Fibroblast of skin of abdomen (primary cell): ENCODE measurements around the gene TTC29. TPM values are rescaled to one million over a fixed set of nuclear protein-coding genes. Genes with fewer than 3 reads are reported as not detected.

ENCODE experiments used
- DNase-seq: peaks from one replicate; pipeline ENCODE4 v3.0.0-alpha.2; 2013
- polyA plus RNA-seq, 2 experiments: library from polyadenylated mRNA; unstranded; fragments of 120-200 nt; gene quantifications; one replicate each; pipeline ENCODE4 v1.2.1, GENCODE V29; 2013; ENCODE audit not compliant: insufficient read length in 2 of 2

Gene TTC29
- not detected for polyA plus RNA-seq (2013, experiment 1 of 2; ENCODE audit: insufficient read length)
- polyA plus RNA-seq (2013, experiment 2 of 2; ENCODE audit: insufficient read length) = not detected

- peak; percentile 85 for DNase-seq
Measured at GRCh38 chr4:146945556-146946374, at the start of gene TTC29. TTC29 (minus strand) TSS chr4:146945864; CDS start chr4:146939895, 5,969 bp downstream.

- DNase-seq = peak; percentile 55
Measured at GRCh38 chr4:146981651-146982050, 36.0 kb upstream of the TTC29 start.

- peak; percentile 19 for DNase-seq
Measured at GRCh38 chr4:146978641-146979040, 33.0 kb upstream of the TTC29 start.

GRCh38 chr4:146976145-146976544 is 30.5 kb upstream of the TTC29 start:
- DNase-seq = no peak

- no peak for DNase-seq
Measured at GRCh38 chr4:146975527-146975926, 29.9 kb upstream of the TTC29 start.

- no peak for DNase-seq
Measured at GRCh38 chr4:146975036-146975435, 29.4 kb upstream of the TTC29 start.

- DNase-seq = no peak
Measured at GRCh38 chr4:146972036-146972435, 26.4 kb upstream of the TTC29 start.

- no peak for DNase-seq
Measured at GRCh38 chr4:146969126-146969525, 23.5 kb upstream of the TTC29 start.

- DNase-seq = no peak
Measured at GRCh38 chr4:146960634-146961033, 15.0 kb upstream of the TTC29 start.

GRCh38 chr4:146959692-146960091 is 14.0 kb upstream of the TTC29 start:
- DNase-seq = peak; percentile 15

- DNase-seq = peak; percentile 92
Measured at GRCh38 chr4:146957237-146957636, 11.6 kb upstream of the TTC29 start.

GRCh38 chr4:146952896-146953295 is 7.2 kb upstream of the TTC29 start:
- DNase-seq = no peak

- DNase-seq = no peak
Measured at GRCh38 chr4:146949559-146949958, 3.9 kb upstream of the TTC29 start.

- DNase-seq = no peak
Measured at GRCh38 chr4:146943691-146944375, 1.8 kb downstream of the TTC29 start.

- no peak for DNase-seq
Measured at GRCh38 chr4:146932116-146932515, 13.5 kb downstream of the TTC29 start.

- no peak for DNase-seq
Measured at GRCh38 chr4:146930673-146931072, 15.0 kb downstream of the TTC29 start.

GRCh38 chr4:146927695-146928094 is 18.0 kb downstream of the TTC29 start:
- DNase-seq = no peak

- peak; percentile 37 for DNase-seq
Measured at GRCh38 chr4:146916479-146917076, 29.1 kb downstream of the TTC29 start.

- DNase-seq = no peak
Measured at GRCh38 chr4:146915132-146915531, 30.5 kb downstream of the TTC29 start.

- DNase-seq = no peak
Measured at GRCh38 chr4:146900295-146900694, 45.4 kb downstream of the TTC29 start.

- no peak for DNase-seq
Measured at GRCh38 chr4:146890301-146890700, 55.4 kb downstream of the TTC29 start.

- DNase-seq = no peak
Measured at GRCh38 chr4:146883070-146883469, 62.6 kb downstream of the TTC29 start.

GRCh38 chr4:146857298-146857697 is 88.4 kb downstream of the TTC29 start:
- DNase-seq = no peak
